Measurements from ENCODE around the gene HOXD11. TPM values are rescaled to one million over a fixed set of nuclear protein-coding genes. Genes with fewer than 3 reads are reported as not detected.

Gene HOXD11
- total and polyA plus RNA-seq, 9 of the 15 experiments (the other 6 are each of a cell fraction or from before 2014, with no cell fraction given) = not detected

DNA sequence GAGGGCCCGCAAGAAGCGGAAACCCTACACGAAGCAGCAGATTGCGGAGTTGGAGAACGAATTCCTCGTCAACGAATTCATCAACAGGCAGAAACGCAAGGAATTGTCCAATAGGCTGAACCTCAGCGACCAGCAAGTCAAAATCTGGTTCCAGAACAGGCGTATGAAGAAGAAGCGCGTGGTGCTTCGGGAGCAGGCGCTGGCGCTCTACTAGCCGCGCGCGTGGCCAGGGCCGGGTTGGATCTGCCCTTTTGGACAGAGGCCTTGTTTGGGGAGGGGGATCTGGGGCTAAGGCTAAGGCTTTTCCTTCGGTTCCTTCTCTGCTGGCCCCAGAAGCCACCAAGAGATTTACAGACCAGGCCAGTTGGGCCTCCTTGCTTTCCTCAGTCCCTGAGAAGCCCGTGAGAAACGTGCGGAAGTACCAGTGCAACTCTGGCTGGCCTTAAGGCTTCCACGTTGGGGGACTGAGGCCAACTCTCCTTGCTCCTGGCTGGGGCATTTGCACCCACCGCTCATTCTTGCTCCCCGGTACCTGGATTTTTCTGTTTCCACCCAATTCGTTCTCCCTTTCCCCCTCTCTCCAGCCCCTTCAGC lies 6.4 kb upstream of the HOXD11 start (continued):
- TF ChIP-seq, protein P1, sequence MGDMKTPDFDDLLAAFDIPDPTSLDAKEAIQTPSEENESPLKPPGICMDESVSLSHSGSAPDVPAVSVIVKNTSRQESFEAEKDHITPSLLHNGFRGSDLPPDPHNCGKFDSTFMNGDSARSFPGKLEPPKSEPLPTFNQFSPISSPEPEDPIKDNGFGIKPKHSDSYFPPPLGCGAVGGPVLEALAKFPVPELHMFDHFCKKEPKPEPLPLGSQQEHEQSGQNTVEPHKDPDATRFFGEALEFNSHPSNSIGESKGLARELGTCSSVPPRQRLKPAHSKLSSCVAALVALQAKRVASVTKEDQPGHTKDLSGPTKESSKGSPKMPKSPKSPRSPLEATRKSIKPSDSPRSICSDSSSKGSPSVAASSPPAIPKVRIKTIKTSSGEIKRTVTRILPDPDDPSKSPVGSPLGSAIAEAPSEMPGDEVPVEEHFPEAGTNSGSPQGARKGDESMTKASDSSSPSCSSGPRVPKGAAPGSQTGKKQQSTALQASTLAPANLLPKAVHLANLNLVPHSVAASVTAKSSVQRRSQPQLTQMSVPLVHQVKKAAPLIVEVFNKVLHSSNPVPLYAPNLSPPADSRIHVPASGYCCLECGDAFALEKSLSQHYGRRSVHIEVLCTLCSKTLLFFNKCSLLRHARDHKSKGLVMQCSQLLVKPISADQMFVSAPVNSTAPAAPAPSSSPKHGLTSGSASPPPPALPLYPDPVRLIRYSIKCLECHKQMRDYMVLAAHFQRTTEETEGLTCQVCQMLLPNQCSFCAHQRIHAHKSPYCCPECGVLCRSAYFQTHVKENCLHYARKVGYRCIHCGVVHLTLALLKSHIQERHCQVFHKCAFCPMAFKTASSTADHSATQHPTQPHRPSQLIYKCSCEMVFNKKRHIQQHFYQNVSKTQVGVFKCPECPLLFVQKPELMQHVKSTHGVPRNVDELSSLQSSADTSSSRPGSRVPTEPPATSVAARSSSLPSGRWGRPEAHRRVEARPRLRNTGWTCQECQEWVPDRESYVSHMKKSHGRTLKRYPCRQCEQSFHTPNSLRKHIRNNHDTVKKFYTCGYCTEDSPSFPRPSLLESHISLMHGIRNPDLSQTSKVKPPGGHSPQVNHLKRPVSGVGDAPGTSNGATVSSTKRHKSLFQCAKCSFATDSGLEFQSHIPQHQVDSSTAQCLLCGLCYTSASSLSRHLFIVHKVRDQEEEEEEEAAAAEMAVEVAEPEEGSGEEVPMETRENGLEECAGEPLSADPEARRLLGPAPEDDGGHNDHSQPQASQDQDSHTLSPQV (IDR thresholded peaks at IDR 0.05) = no peak

DNA sequence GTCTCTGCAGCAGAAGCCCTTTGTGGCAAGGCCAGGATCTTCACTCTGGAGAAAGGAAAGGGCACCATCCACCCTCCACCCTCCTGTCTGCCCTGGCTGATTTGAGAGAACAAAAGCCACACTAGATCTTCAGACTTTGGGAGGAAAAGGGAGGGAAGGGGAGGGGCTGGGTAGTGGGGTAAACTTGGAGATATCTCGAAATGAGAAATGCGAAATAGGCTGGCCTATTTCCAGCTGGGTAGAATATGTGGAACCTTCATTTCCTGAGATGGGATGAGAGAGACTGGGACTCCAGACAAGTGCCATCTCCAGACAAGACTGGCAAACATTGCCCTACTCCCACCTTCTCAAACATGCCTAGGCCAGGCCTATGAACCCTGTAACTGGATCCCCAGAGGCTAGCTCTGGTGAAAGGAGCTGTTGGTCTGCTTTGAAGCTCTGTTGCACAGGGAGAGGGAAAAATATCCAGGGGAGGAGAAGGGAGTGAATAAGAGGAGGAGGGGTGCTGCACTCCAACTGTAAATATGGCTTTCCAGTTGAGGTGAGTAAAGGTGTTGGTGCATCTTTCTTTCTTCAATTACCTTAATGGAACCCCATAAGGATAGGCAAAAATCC lies 5.8 kb upstream of the HOXD11 start:
- CTCF ChIA-PET (ENCODE audit: low intra/inter-chr PET ratio) = no interaction called here
- peaks cover 71 to 89% of the 10 kb centered on the region in 2 experiments for H3K27me3 ChIP-seq (ENCODE audit: control insufficient read depth in 2 of 2, insufficient read depth in 2 of 2, low read length in 2 of 2)
- H3K9me1 ChIP-seq (ENCODE audit: control insufficient read depth, insufficient read depth, low read length) = no peaks in the 10 kb centered on the region
- intact Hi-C loops (cut with micrococcal nuclease) (no loop called here), in situ Hi-C loops (cut with MboI) (no loop called here)
- H3K4me2 ChIP-seq (ENCODE audit: insufficient read depth, low read length) = no peak overlapping the region
- H2AFZ ChIP-seq (ENCODE audit: low read depth, low read length) = no peak overlapping the region
- peaks cover 7 to 31% of the 10 kb centered on the region in 2 experiments for H3K4me1 ChIP-seq (replicated peaks in 1 of 2; ENCODE audit: control insufficient read depth in 2 of 2, insufficient read depth in 2 of 2, low read length in 2 of 2)
- TF ChIP-seq MTA1 (IDR thresholded peaks at IDR 0.05; ENCODE audit: borderline replicate concordance) (no peak), SMARCE1 (IDR thresholded peaks at IDR 0.05) (no peak)
- H3K79me2 ChIP-seq (ENCODE audit: control insufficient read depth, insufficient read depth, low read length) = no peaks in the 10 kb centered on the region
- no peaks in the 10 kb centered on the region for H3K36me3 ChIP-seq (ENCODE audit: control insufficient read depth, insufficient read depth, low read length)
- no peak overlapping the region for H3K9ac ChIP-seq (ENCODE audit: insufficient read depth in 1 of 2, low read depth in 2 of 2, low read length in 2 of 2)
- no peak for DNase-seq (ENCODE audit: extremely low read depth in 1 of 4, low spot score in 3 of 4)
- WGBS (ENCODE audit: insufficient coverage, low coverage, missing lambda C conversion rate) = 0% methylated on average over 2 of the region's 2 CpGs
- FAIRE-seq = no peak
- ATAC-seq = no peak
- no peak overlapping the region for H3K27ac ChIP-seq (ENCODE audit: extremely low read depth, low read depth, low read length)
- BruUV-seq (replicated peaks) = no TSS peak
- H3K4me3 ChIP-seq = no peak overlapping the region
- no peaks in the 10 kb centered on the region for H3K9me3 ChIP-seq (replicated peaks; ENCODE audit: control insufficient read depth, insufficient read depth, low read depth, low read length)
- POLR2A ChIA-PET = interaction anchor here (0.5 kb wide), 1 partner anchor 1324 kb away, joined by 3 read pairs; no protein-coding TSS in a partner anchor
- H4K20me1 ChIP-seq (replicated peaks; ENCODE audit: control insufficient read depth, insufficient read depth, low read length) = peaks cover 16% of the 10 kb centered on the region; the same call in 1 of the 2 replicates

All from K562 (cell line).